ENCODE results near the gene MEGF11.

The MEGF11 gene

DNA sequence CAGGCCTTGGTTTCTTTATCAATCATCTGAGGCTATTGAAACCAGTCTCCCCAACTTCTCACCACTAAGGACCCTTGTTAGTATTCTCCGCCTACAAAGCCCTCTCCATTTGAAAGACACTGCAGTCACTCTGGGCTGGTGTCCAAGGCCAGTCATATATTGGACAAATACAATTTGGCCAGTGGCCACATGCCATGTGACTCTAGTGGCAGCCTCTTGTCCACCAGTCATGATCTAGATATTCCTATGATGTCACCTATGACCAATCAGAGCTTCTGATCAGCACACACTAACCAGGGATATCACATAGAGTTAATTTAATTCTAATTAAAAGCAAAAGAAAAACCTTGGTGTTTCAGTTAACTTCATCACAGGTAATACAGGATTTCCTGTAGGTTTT lies 316.1 kb downstream of the MEGF11 start:
- no peak overlapping the region for H3K9ac ChIP-seq (ENCODE audit: low read length)
- H3K4me2 ChIP-seq (ENCODE audit: low read length), result no peak overlapping the region
- H3K36me3 ChIP-seq (ENCODE audit: insufficient read depth, low read length), result 0 out of 2 replicates have a peak, but pooled peaks cover 3% of the 10 kb centered on the region
- H3K9me2 ChIP-seq (ENCODE audit: low read depth, low read length), result no peaks in the 10 kb centered on the region
- no peaks in the 10 kb centered on the region for H3K4me1 ChIP-seq (ENCODE audit: insufficient read depth, low read length, severe bottlenecking)
- H3K27me3 ChIP-seq (ENCODE audit: insufficient read depth, low read length), result no peaks in the 10 kb centered on the region
- H2AFZ ChIP-seq (ENCODE audit: low read length), result no peak overlapping the region
- TF ChIP-seq EZH2 (IDR thresholded peaks at IDR 0.05; ENCODE audit: borderline replicate concordance, low read length), result no peak
- TF ChIP-seq, protein P1, sequence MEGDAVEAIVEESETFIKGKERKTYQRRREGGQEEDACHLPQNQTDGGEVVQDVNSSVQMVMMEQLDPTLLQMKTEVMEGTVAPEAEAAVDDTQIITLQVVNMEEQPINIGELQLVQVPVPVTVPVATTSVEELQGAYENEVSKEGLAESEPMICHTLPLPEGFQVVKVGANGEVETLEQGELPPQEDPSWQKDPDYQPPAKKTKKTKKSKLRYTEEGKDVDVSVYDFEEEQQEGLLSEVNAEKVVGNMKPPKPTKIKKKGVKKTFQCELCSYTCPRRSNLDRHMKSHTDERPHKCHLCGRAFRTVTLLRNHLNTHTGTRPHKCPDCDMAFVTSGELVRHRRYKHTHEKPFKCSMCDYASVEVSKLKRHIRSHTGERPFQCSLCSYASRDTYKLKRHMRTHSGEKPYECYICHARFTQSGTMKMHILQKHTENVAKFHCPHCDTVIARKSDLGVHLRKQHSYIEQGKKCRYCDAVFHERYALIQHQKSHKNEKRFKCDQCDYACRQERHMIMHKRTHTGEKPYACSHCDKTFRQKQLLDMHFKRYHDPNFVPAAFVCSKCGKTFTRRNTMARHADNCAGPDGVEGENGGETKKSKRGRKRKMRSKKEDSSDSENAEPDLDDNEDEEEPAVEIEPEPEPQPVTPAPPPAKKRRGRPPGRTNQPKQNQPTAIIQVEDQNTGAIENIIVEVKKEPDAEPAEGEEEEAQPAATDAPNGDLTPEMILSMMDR (IDR thresholded peaks at IDR 0.05; ENCODE audit: low read length), result no peak
- H4K20me1 ChIP-seq (ENCODE audit: insufficient read depth, low read length), result no peaks in the 10 kb centered on the region
- no peaks in the 10 kb centered on the region for H3F3A ChIP-seq (ENCODE audit: insufficient read depth, low read length)
- H3K79me2 ChIP-seq (ENCODE audit: insufficient read depth, low read length), result no peaks in the 10 kb centered on the region
- H3K9me3 ChIP-seq (ENCODE audit: low read length), result no peaks in the 10 kb centered on the region
- no peak overlapping the region for H3K27ac ChIP-seq (ENCODE audit: low read depth, low read length, poor library complexity, severe bottlenecking)
- no peak overlapping the region for H3K4me3 ChIP-seq (ENCODE audit: low read depth, low read length, poor library complexity, severe bottlenecking)

DNA sequence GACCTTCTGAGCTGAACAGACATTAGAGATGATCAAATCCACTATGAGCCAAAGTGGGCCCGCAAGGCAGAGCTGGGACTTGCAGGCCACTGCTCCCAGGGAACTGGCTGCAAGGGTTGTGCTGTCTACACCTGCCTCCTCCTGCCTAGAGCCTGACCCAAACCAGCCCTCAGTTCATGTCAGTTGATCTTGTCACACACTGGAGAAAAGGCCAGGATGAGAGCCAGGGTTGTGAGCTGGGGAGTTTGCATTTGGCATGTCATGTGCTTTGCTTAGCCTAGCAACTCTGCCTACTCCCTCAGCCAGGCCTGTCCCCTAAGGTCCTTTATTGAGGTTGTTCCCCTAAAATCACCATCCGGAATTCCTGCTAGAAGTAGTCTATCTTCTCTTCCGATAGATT lies 316.5 kb downstream of the MEGF11 start:
- TF ChIP-seq, protein P1 (IDR thresholded peaks at IDR 0.05; ENCODE audit: low read length), result no peak
- TF ChIP-seq EZH2 (IDR thresholded peaks at IDR 0.05; ENCODE audit: borderline replicate concordance, low read length), result no peak
- Histone ChIP-seq H3K9ac (ENCODE audit: low read length) (no peak overlapping the region), H2AFZ (ENCODE audit: low read length) (no peak overlapping the region)

DNA sequence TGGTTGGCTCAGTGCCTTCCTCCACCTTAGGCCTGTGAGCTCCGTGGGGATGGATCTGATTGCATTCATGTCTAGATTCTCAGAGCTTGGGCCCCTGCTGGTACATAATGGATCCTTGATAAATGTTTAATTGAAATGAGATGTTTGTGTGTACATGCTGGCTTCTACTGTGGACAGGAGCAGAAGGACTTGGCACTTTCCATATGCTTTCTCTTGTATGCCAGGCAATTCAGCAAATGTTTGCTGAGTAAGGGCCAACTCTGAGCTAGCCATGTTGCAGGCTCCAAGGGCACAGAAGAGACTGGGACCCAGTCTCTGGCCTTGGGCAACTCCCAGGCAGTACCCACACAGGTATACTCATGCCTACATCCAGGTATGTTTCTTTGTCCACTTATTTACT lies 317.3 kb downstream of the MEGF11 start:
- Histone ChIP-seq H3K4me2 (ENCODE audit: low read length) (no peak overlapping the region), H3K9ac (ENCODE audit: low read length) (no peak overlapping the region), H3K79me2 (ENCODE audit: insufficient read depth, low read length) (no peaks in the 10 kb centered on the region), H3K9me2 (ENCODE audit: low read depth, low read length) (no peaks in the 10 kb centered on the region), H4K20me1 (ENCODE audit: insufficient read depth, low read length) (no peaks in the 10 kb centered on the region), H3K9me3 (ENCODE audit: low read length) (no peaks in the 10 kb centered on the region), H3K4me1 (ENCODE audit: insufficient read depth, low read length, severe bottlenecking) (no peaks in the 10 kb centered on the region), H3K27me3 (ENCODE audit: insufficient read depth, low read length) (no peaks in the 10 kb centered on the region), H2AFZ (ENCODE audit: low read length) (no peak overlapping the region), H3K27ac (ENCODE audit: low read depth, low read length, poor library complexity, severe bottlenecking) (no peak overlapping the region), H3K36me3 (ENCODE audit: insufficient read depth, low read length) (0 out of 2 replicates have a peak, but pooled peaks cover 3% of the 10 kb centered on the region), H3K4me3 (ENCODE audit: low read depth, low read length, poor library complexity, severe bottlenecking) (no peak overlapping the region), H3F3A (ENCODE audit: insufficient read depth, low read length) (no peaks in the 10 kb centered on the region)
- TF ChIP-seq EZH2 (IDR thresholded peaks at IDR 0.05; ENCODE audit: borderline replicate concordance, low read length), result no peak
- TF ChIP-seq, protein P1 (IDR thresholded peaks at IDR 0.05; ENCODE audit: low read length), result no peak

More for the DNA sequence above, 316.5 kb downstream of the MEGF11 start:
- H3K4me3 ChIP-seq (ENCODE audit: low read depth, low read length, poor library complexity, severe bottlenecking), result no peak overlapping the region
- no peaks in the 10 kb centered on the region for H3K9me2 ChIP-seq (ENCODE audit: low read depth, low read length)
- no peaks in the 10 kb centered on the region for H3K9me3 ChIP-seq (ENCODE audit: low read length)
- no peaks in the 10 kb centered on the region for H3F3A ChIP-seq (ENCODE audit: insufficient read depth, low read length)
- H4K20me1 ChIP-seq (ENCODE audit: insufficient read depth, low read length), result no peaks in the 10 kb centered on the region
- no peaks in the 10 kb centered on the region for H3K27me3 ChIP-seq (ENCODE audit: insufficient read depth, low read length)
- H3K36me3 ChIP-seq (ENCODE audit: insufficient read depth, low read length), result 0 out of 2 replicates have a peak, but pooled peaks cover 3% of the 10 kb centered on the region
- H3K27ac ChIP-seq (ENCODE audit: low read depth, low read length, poor library complexity, severe bottlenecking), result no peak overlapping the region
- H3K4me2 ChIP-seq (ENCODE audit: low read length), result no peak overlapping the region
- H3K4me1 ChIP-seq (ENCODE audit: insufficient read depth, low read length, severe bottlenecking), result no peaks in the 10 kb centered on the region
- H3K79me2 ChIP-seq (ENCODE audit: insufficient read depth, low read length), result no peaks in the 10 kb centered on the region
